Neural cell (in vitro differentiated cells): ENCODE measurements around the gene RFX6. TPM values are rescaled to one million over a fixed set of nuclear protein-coding genes. Genes with fewer than 3 reads are reported as not detected.

Experiments used
- H2AFZ ChIP-seq: fragments of 200-600, 300-800 bp; sonication (generic), shearing (Covaris generic); 2 replicates; pipeline ENCODE4 v1.6.0; 2014; ENCODE audit warnings: low read depth, mild to moderate bottlenecking, antibody characterized with exemption, low read length, moderate library complexity
- H3F3A ChIP-seq: fragments of 200-600 bp; shearing (Covaris generic); 2 replicates; pipeline ENCODE4 v1.6.1; 2016; ENCODE audit warnings: mild to moderate bottlenecking, moderate library complexity, mixed read lengths, antibody characterized with exemption, low read length; ENCODE audit not compliant: insufficient read depth, poor library complexity, severe bottlenecking
- H3K27ac ChIP-seq: fragments of 200-600, 300-800 bp; sonication (generic), shearing (Covaris generic); 2 replicates; pipeline ENCODE4 v1.5.1; 2014; ENCODE audit warnings: mild to moderate bottlenecking, low read length, moderate library complexity
- H3K27me3 ChIP-seq: fragments of 300-800, 200-600 bp; sonication (generic), shearing (Covaris generic); 2 replicates; pipeline ENCODE4 v1.6.0; 2014; ENCODE audit warnings: mild to moderate bottlenecking, low read depth, low read length, moderate library complexity; ENCODE audit not compliant: insufficient read depth
- H3K36me3 ChIP-seq: fragments of 300-800, 200-600 bp; sonication (generic), shearing (Covaris generic); 2 replicates; pipeline ENCODE4 v1.5.1; 2014; ENCODE audit warnings: mild to moderate bottlenecking, antibody characterized with exemption, low read length, moderate library complexity; ENCODE audit not compliant: insufficient read depth
- H3K4me2 ChIP-seq: fragments of 300-800, 200-600 bp; sonication (generic), shearing (Covaris generic); 2 replicates; pipeline ENCODE4 v1.6.0; 2014; ENCODE audit warnings: mild to moderate bottlenecking, low read length
- H3K4me3 ChIP-seq: fragments of 300-800, 200-600 bp; sonication (generic), shearing (Covaris generic); 2 replicates; pipeline ENCODE4 v1.5.1; 2014; ENCODE audit warnings: mild to moderate bottlenecking, low read length, moderate library complexity
- H3K79me2 ChIP-seq: fragments of 200-600 bp; shearing (Covaris generic); replicated peaks from 2 replicates; pipeline ENCODE4 v1.6.0; 2014; ENCODE audit warnings: mild to moderate bottlenecking, low read length, moderate library complexity; ENCODE audit not compliant: insufficient read depth
- H3K9ac ChIP-seq: fragments of 300-800, 200-600 bp; sonication (generic), shearing (Covaris generic); 2 replicates; pipeline ENCODE4 v1.6.1; 2016; ENCODE audit warnings: mild to moderate bottlenecking, low read length, mixed read lengths
- H3K9me2 ChIP-seq: fragments of 200-600 bp; shearing (Covaris generic); 2 replicates; pipeline ENCODE4 v1.6.1; 2016; ENCODE audit warnings: mild to moderate bottlenecking, low read length, mixed read lengths; ENCODE audit not compliant: insufficient read depth
- H3K9me3 ChIP-seq: fragments of 200-600, 300-800 bp; sonication (generic), shearing (Covaris generic); 2 replicates; pipeline ENCODE4 v1.6.1; 2016; ENCODE audit warnings: mild to moderate bottlenecking, mixed run types, low read length, moderate library complexity, mixed read lengths
- H4K20me1 ChIP-seq: fragments of 200-600 bp; shearing (Covaris generic); 2 replicates; pipeline ENCODE4 v1.6.1; 2016; ENCODE audit warnings: mild to moderate bottlenecking, mixed run types; ENCODE audit not compliant: insufficient read depth
- CTCF ChIP-seq: fragments of 450-650 bp; IDR thresholded peaks from 2 replicates; pipeline ENCODE4 v1.5.1; 2014; ENCODE audit warnings: antibody characterized with exemption, mild to moderate bottlenecking, moderate library complexity; ENCODE audit not compliant: poor library complexity, severe bottlenecking
- EP300 ChIP-seq: fragments of 450-650 bp; conservative IDR thresholded peaks from 2 replicates; pipeline ENCODE4 v1.6.1; 2014; ENCODE audit warnings: antibody characterized with exemption, mild to moderate bottlenecking, moderate library complexity; ENCODE audit not compliant: poor library complexity, severe bottlenecking
- EZH2 ChIP-seq: fragments of 200-600, 300-800 bp; shearing (Covaris generic), sonication (generic); IDR thresholded peaks from 2 replicates; pipeline ENCODE4 v1.6.1; 2014; ENCODE audit warnings: antibody characterized with exemption, low read length, borderline replicate concordance, mild to moderate bottlenecking; ENCODE audit not compliant: insufficient read depth, poor library complexity, severe bottlenecking
- MXI1 ChIP-seq: fragments of 450-650 bp; conservative IDR thresholded peaks from 2 replicates; pipeline ENCODE4 v1.6.1; 2014; ENCODE audit warnings: antibody characterized with exemption, mild to moderate bottlenecking; ENCODE audit not compliant: poor library complexity, severe bottlenecking
- POLR2AphosphoS5 ChIP-seq: IDR thresholded peaks from 2 replicates; pipeline ENCODE4 v1.6.1; 2012
- RAD21 ChIP-seq: fragments of 450-650 bp; conservative IDR thresholded peaks from 2 replicates; pipeline ENCODE4 v1.6.1; 2014; ENCODE audit warnings: antibody characterized with exemption, mild to moderate bottlenecking, moderate library complexity
- REST ChIP-seq: IDR thresholded peaks from 2 replicates; pipeline ENCODE4 v1.6.1; 2012; ENCODE audit warnings: borderline replicate concordance
- SMC3 ChIP-seq: fragments of 450-650 bp; conservative IDR thresholded peaks from 2 replicates; pipeline ENCODE4 v1.6.1; 2014; ENCODE audit warnings: antibody characterized with exemption, mild to moderate bottlenecking, moderate library complexity; ENCODE audit not compliant: poor library complexity
- TAF1 ChIP-seq: IDR thresholded peaks from 2 replicates; pipeline ENCODE4 v1.6.1; 2012; ENCODE audit warnings: low read depth
- polyA plus RNA-seq: library from polyadenylated mRNA; depleted of rRNA; stranded (reverse); fragments of >200 nt; gene quantifications from 2 replicates; pipeline ENCODE4 v1.2.3, GENCODE V29; 2014

RFX6 gene
- polyA plus RNA-seq, 1 donor from 2014 or later: not detected

- no peak for TF ChIP-seq SMC3
- H2AFZ ChIP-seq: no peak overlapping the region
- no peaks in the 10 kb centered on the region for H3K27me3 ChIP-seq
- H4K20me1 ChIP-seq: no peaks in the 10 kb centered on the region
- no peaks in the 10 kb centered on the region for H3K79me2 ChIP-seq
- H3K36me3 ChIP-seq: no peaks in the 10 kb centered on the region
- no peak overlapping the region for H3K9ac ChIP-seq
- H3K9me3 ChIP-seq: no peaks in the 10 kb centered on the region
- no peaks in the 10 kb centered on the region for H3F3A ChIP-seq
- H3K4me3 ChIP-seq: no peak overlapping the region
- H3K27ac ChIP-seq: no peak overlapping the region
- no peak overlapping the region for H3K4me2 ChIP-seq
- H3K9me2 ChIP-seq: no peaks in the 10 kb centered on the region
These were observed 47.2 kb downstream of the RFX6 start for GRCh38 chr6:116924245-116924644.

GRCh38 chr6:116925088-116925794 lies 48.2 kb downstream of the RFX6 start:
- no peak overlapping the region for H3K9ac ChIP-seq
- no peaks in the 10 kb centered on the region for H3F3A ChIP-seq
- no peaks in the 10 kb centered on the region for H3K9me2 ChIP-seq
- H3K27ac ChIP-seq: no peak overlapping the region
- H3K4me3 ChIP-seq: no peak overlapping the region
- H3K27me3 ChIP-seq: no peaks in the 10 kb centered on the region
- H4K20me1 ChIP-seq: no peaks in the 10 kb centered on the region
- TF ChIP-seq RAD21: no peak
- no peak for TF ChIP-seq SMC3
- TF ChIP-seq EP300: no peak
- TF ChIP-seq CTCF: no peak
- no peak for TF ChIP-seq TAF1
- no peak for TF ChIP-seq EZH2
- no peak for TF ChIP-seq REST
- TF ChIP-seq POLR2AphosphoS5: no peak
- TF ChIP-seq MXI1: no peak
- no peaks in the 10 kb centered on the region for H3K9me3 ChIP-seq
- no peaks in the 10 kb centered on the region for H3K79me2 ChIP-seq
- no peak overlapping the region for H2AFZ ChIP-seq
- no peaks in the 10 kb centered on the region for H3K36me3 ChIP-seq
- H3K4me2 ChIP-seq: no peak overlapping the region
